HG03558 (cell line): ENCODE measurements around the gene PSMC5.
"Not testable (repeated sequence)": the region's sequence is repeated elsewhere in the genome, so short reads cannot be mapped to it uniquely, and the experiment has no call there.

Experiments
- ATAC-seq: cut with Tn5 transposase; IDR thresholded peaks from one replicate; pipeline ENCODE4 v1.9.1; 2021; ENCODE audit warnings: moderate number of reproducible peaks; ENCODE audit not compliant: unreplicated experiment; ENCODE audit errors: extremely low read depth

Gene PSMC5

GRCh38 chr17:63836811-63837210 is 9.6 kb downstream of the PSMC5 start:
- ATAC-seq, result no peak

GRCh38 chr17:63837480-63837879 is 10.2 kb downstream of the PSMC5 start:
- ATAC-seq, result no peak

- no peak for ATAC-seq
Measured at GRCh38 chr17:63837962-63838600, 10.8 kb downstream of the PSMC5 start.

GRCh38 chr17:63838631-63839171 is 11.5 kb downstream of the PSMC5 start:
- no peak for ATAC-seq

GRCh38 chr17:63840591-63841349 is 13.5 kb downstream of the PSMC5 start:
- ATAC-seq, result no peak

- ATAC-seq, result no peak
Measured at GRCh38 chr17:63841350-63842172, 14.3 kb downstream of the PSMC5 start.

GRCh38 chr17:63842173-63842539 is 14.9 kb downstream of the PSMC5 start:
- peak; percentile 13 for ATAC-seq

- peak; percentile 49 for ATAC-seq
Measured at GRCh38 chr17:63842540-63843386, 15.5 kb downstream of the PSMC5 start, which contains the start of gene SMARCD2. SMARCD2 (minus strand) TSS chr17:63842685; CDS start chr17:63842674, 11 bp downstream.

GRCh38 chr17:63843387-63843888 is 16.2 kb downstream of the PSMC5 start:
- not testable (repeated sequence) for ATAC-seq

GRCh38 chr17:63843910-63844677 is 16.9 kb downstream of the PSMC5 start:
- no peak for ATAC-seq

- no peak for ATAC-seq
Measured at GRCh38 chr17:63845509-63845908, 18.3 kb downstream of the PSMC5 start.

GRCh38 chr17:63847525-63848249 is 20.5 kb downstream of the PSMC5 start:
- ATAC-seq, result no peak

GRCh38 chr17:63848834-63849689 is 21.8 kb downstream of the PSMC5 start:
- no peak for ATAC-seq

GRCh38 chr17:63850401-63850800 is 23.2 kb downstream of the PSMC5 start:
- ATAC-seq, result no peak

- ATAC-seq, result no peak
Measured at GRCh38 chr17:63853260-63853659, 26.0 kb downstream of the PSMC5 start.

- no peak for ATAC-seq
Measured at GRCh38 chr17:63854709-63855108, 27.5 kb downstream of the PSMC5 start.

GRCh38 chr17:63855185-63855584 is 28.0 kb downstream of the PSMC5 start:
- ATAC-seq, result no peak
